HG02763 (cell line): ENCODE data around the gene PREX1.

Experiments used
- ATAC-seq: cut with Tn5 transposase; IDR thresholded peaks from one replicate; pipeline ENCODE4 v1.9.1; 2021; ENCODE audit warnings: mild to moderate bottlenecking, moderate library complexity; ENCODE audit not compliant: unreplicated experiment

The PREX1 gene

DNA sequence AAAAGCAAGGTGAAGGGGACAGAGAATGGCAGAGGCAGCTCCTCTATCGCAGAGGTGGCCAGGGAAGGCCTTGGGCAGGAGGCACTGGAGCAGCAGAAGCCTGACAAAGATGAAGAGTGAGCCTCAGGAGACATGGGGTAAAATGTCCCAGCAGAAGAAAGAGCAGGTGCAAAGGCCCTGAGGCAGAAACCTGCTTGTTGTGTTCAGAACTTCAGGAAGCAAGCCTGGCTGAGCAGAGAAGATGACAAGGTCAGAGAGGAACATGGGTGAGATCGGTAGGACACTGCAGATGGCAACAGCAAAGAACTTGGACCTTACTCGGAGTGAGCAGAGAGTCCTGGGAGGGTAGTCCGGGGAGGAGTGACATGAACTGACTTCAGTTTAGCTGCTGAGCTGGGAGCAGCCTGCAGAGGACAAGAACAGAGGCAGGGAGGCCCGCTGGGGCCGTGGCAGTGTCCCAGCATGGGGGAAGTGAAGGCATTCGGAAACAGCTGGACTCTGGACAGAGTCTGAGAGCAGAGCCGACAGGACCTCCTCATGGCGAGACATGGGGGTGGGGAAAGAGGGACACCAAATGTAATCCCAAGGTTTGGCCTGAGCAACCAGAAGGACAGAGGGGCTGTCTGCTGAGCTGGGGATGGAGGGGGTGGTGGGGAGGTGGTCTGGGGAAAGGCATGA, 106.3 kb downstream of the PREX1 start:
- no peak for ATAC-seq

DNA sequence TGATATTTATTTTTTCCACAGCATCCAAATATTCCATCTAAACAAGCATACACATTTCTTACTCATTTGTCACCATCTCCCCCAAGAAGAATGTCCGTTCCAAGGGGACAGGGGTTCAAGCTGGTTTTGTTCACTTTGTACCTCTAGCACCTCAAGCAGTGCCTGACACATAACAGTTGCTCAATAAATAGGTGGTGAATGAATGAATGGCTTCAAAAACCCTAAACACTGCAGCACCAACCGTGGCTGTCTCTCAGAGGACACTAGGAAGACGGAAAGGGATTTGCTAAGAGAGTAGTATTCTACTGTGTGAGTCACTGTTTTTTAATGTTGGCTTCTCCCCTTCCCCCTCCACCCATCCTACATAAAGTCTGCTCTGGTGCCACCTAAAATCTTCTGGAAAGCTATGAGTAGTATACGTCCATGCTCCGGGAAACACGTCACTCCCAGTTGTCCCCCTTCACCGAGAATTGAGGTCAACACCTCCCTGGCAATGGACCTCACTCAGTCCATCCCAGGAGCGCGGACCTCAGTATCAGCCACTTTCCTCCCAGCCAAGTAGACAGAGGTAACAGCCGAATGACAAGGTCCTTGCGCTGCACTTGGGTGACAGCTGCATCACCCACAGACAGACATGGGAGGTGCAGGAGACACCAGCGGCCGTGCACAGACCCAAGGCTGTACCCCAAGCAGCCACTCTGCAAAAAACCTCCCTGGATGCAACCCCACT, 107.4 kb downstream of the PREX1 start:
- ATAC-seq, result no peak

GRCh38 chr20:48719598-48720255, 108.1 kb downstream of the PREX1 start:
- no peak for ATAC-seq

DNA sequence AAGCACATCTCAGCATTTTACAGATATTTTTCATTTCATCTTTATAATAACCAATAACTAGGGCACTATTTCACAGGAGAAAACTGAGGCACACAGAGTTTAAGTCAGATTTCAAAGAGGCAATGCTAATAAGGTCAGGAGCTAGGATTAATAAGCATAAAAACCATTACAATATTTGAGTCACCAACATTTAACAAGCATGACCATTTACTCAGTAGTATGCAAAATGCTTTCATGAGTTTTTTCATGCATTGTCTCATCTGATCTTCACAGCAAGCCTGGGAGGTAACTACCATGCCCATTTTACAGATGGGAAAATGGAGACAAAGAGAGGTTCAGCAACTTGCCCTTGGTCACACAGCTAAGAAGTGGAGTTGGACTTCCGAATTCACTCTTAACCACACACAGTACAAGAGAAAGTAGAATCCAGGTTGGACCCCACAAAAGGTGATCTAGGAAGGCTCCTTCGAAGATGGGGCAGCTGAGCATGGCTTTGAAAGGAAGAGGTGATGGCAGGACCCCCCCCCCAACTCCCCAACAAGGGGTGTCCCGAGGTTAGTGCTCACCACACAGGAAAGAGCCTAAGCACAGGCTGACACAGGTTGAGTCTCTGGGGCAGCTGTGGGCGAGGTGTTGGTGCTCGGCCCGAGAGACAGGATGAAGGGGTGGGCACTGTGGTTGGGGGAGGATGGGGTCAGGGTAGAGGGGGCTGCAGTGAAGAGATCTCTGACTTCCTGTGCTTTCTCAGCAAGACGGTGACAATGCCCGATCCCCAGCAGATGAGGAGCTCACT, 108.8 kb downstream of the PREX1 start:
- no peak for ATAC-seq

DNA sequence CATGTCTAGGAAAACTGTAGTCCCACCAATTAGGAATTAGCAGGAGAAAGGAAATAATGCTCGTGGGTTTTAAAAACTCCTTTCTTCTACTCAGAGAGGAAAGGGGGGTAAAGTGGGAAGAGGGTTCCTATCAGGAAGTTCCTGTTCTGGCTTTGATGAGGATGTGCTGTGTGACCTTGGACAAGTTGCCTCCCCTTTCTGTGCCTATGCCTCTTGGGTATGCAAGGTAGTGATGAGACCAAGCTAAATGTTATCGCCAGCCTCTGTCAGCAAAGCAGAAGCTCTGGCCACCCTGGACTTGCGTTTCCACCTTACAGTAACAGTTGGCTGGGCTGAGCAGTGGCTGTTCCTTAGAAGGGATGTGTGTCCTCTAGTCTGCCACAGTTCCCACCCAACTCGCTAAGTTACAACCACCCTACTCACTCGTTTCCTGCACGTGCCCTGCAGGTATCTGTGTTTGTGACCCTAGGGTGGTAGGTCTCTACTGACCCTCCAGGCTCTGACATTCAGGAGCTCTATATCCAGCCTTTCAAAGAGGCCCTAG, 110.0 kb downstream of the PREX1 start:
- no peak for ATAC-seq

DNA sequence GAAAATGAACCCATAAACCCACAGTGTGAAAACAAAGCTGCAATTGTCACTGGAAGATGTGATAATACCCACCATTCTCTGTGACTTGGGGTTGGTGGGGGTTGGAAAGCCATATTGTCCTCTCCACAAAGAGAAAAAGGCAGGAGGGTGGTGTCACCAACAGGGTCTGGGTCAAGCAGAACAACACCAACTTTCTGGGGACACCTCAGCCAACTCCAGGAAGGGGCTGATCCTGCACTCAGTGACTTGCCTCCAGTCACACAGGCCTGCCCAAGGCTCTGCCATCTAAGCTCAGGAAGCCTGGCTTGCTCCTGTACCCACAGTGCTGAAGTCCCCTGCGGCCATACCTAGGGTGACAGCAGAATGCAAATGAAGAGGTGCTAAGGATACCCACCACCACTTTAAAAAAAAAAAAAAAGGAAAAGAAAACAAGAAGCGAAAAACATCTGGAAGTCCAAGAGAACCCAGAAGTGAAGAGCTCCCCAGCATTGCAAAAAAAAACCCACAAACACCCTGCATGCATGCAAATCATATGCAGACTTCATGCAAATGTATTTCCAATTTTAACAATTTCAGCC, 110.6 kb downstream of the PREX1 start:
- no peak for ATAC-seq

DNA sequence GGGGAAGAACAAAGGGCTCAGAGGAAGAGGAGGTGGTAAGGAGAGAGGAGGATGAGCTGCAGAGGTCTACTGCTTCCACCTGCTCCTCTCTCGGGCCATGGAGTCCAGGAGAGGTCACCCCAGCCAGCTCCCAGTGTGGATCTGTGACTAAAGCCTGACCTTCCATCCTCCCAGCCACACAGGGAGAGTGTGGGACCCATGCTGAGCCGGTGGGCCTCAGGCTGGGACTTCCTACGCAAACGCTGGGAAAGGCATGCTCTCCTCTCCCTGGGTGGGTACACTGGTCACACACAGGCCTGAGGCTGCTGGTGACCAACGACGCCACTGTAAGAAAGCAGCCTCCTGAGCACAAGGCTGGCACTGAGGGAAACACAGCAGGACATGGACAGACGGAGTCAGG, 111.3 kb downstream of the PREX1 start:
- ATAC-seq, result no peak

DNA sequence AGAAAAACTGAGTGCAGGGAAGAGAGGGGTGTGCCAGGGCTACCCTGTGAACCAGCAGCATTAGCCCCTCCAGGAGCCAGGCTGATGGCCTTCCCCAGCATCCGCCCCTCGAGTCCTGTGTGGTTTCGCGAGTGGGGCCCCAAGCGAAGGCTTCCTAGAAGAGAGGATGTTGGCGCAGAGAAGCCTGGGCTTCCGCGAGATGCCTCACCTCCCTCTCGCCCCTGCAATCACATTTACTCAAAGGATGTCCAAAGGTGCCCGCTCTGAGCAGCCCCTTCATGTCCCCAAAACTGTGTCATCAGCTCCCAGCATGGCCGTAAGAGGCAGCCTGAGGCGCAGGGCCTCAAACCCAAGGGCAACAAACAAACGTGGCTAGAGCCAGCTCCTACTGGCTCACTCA, 111.7 kb downstream of the PREX1 start:
- ATAC-seq, result no peak

DNA sequence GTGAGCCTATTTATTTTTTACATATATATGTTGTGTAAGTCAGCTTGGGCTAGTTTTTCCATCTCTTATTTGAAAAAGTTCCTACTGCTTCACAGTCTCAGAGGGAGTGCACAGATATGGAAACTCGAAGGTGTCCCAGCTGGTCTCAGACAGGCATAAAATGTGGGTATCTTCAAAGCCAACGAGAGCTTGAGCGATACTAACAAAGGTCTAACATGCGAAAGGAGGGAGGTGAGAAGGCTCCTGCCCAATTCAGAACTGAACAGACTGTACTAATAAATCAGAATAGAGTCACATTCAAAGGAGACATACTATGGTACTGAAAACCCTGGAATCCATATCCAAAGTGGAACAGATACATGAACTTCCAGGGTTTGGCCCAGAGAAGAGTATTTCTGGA, 113.0 kb downstream of the PREX1 start:
- no peak for ATAC-seq

- ATAC-seq, result no peak
Observed at GRCh38 chr20:48711696-48712464, 115.9 kb downstream of the PREX1 start.

- no peak for ATAC-seq
Observed at GRCh38 chr20:48711044-48711428, 116.8 kb downstream of the PREX1 start.

GRCh38 chr20:48710341-48711043, 117.3 kb downstream of the PREX1 start:
- no peak for ATAC-seq

GRCh38 chr20:48709744-48710143, 118.1 kb downstream of the PREX1 start:
- no peak for ATAC-seq

- no peak for ATAC-seq
Observed at GRCh38 chr20:48709058-48709691, 118.6 kb downstream of the PREX1 start.

DNA sequence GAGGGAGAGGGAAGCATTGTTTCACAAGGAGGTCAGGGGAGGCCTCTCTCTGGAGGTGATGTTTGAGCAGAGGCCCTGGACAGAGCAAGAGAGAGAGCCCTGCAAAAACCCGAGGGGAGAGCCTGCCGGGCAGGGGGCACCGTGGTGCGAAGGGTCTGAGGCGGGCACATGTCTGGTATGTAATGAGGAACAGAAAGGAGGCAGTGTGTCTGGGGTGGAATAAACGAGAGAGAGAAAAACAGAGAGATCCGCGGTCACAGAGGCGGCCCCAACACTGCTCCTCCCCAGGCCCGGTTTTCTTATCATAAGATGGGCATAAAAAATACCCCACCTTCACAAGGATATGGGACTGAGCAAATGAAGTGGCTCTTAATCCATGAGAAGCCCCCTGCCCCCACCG, 119.2 kb downstream of the PREX1 start:
- no peak for ATAC-seq

GRCh38 chr20:48708116-48708515, 119.7 kb downstream of the PREX1 start:
- no peak for ATAC-seq

DNA sequence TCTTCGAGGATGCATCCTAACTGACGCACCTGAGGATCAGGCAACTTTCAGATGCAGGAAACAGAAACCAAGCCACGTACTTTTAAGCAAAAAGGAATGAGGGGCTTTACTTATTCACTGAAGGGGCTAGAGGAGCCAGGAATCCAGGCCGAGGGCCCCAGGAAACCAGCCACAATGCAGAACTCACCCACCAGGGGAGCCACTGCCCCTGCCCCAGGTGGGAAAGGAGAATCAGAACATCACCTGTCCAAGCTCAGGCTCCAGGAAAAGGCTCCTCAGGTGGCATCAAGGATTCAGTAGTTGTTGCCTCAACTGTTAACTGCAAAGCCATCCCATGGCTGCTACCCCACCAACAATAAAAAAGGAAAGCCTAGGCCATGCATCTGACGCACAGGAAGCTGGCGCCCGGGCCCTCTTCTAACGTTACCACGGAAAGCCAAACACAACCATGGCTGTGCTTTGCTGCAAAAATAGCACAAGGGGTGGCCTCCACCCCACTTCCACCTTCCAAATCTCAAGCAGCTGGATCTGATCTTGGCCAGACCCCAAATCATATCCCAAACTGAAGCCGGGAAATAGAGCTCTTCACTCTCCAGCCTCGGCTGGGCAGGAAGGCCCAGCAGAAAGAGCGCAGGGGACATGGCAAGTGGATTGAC, 121.0 kb downstream of the PREX1 start:
- ATAC-seq, result no peak

- ATAC-seq, result no peak
Observed at GRCh38 chr20:48706116-48706656, 121.6 kb downstream of the PREX1 start.
